ENCODE data around the gene BUD23.
"Not testable (repeated sequence)": the region's sequence is repeated elsewhere in the genome, so short reads cannot be mapped to it uniquely, and the experiment has no call there.

- TF ChIP-seq CTCF, POLR2A, POLR2AphosphoS5, EP300 (IDR thresholded peaks at IDR 0.05): not testable (repeated sequence)
Measured at GRCh38 chr7:73660594-73660993, 22.8 kb upstream of the BUD23 start.
